ENCODE results near the gene SPHK2.
A peak's percentile ranks its signal among the peaks of the same experiment; 100 is the strongest.
"Not testable (repeated sequence)": the region's sequence is repeated elsewhere in the genome, so short reads cannot be mapped to it uniquely, and the experiment has no call there.

SPHK2 gene

DNA sequence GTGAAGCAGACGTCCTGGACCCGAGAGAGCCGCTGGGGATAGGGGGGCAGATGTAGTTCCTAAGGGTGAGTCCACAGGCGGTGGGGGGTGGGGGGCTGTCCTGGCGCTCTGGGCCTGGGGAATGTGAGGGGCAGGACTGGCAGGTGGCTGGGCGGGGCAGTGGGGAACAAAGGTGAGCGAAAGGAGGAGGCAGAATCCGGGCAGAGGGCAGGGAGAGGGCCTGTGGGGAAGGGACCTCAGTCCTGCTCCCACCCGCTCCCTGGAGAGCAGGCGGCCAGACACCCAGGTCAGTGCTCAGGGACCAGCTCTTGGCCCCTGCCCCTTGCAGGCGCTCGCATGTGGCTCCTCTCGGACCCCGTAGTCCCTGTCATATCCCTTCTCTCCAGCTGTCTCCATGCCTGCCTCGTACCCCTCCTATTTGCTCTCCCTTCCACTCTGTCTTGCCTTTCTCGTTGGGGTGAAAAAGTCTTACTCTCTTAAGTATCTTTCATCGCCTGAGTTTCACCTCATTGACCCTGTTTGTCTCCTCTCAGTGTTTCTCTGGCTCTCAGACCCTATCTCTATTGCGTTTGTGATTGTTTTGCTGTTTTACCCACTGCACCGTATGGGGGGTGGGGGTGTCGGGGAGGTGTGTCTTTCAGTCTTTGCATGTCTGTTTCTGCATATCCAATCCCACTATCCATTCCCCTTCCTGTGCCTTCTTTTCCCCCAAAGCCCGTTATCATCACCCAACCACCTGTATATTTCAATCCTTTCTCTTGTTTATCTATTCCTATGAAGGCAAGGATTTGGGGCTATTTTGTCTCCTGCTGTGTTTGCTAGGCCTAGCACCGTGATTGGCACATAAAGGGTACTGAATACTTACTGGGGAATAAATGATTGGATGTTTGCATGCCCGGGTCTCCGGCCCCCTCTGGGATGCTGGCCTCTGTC is 5.8 kb downstream of the SPHK2 start:
- DNase-seq (ENCODE audit: low read depth): no peak

DNA sequence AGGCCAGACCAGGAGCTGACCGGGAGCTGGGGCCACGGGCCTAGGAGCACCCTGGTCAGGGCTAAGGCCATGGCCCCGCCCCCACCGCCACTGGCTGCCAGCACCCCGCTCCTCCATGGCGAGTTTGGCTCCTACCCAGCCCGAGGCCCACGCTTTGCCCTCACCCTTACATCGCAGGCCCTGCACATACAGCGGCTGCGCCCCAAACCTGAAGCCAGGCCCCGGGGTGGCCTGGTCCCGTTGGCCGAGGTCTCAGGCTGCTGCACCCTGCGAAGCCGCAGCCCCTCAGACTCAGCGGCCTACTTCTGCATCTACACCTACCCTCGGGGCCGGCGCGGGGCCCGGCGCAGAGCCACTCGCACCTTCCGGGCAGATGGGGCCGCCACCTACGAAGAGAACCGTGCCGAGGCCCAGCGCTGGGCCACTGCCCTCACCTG is 6.6 kb downstream of the SPHK2 start:
- no peak for DNase-seq (ENCODE audit: low read depth)

DNA sequence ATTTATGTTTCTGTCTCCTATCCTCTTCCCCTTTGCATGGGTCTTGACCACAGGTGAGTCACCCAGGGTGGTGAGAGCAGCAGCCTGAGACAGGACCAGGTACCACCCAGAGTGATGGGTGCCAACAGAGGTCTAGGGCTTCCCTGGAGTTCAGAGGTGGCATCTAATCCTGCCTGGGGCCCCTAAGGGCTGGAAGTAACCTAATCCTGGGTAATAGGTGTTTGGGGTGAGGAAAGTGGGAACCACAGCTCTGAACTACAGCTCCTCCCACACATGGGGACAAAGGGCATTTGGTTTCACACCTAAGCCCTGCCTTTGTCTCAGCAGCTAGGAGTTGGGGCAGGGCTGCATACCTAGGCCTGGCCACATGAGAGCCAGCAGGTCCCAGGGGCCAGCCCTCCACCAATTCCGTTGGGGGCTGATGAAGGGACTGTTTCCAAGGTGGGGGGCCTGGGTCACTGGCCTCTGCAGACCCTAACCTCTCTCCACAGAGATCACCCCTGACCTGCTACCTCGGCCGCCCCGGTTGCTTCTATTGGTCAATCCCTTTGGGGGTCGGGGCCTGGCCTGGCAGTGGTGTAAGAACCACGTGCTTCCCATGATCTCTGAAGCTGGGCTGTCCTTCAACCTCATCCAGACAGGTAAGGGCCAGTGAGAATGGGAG is 8.0 kb downstream of the SPHK2 start:
- DNase-seq (ENCODE audit: low read depth): no peak

DNA sequence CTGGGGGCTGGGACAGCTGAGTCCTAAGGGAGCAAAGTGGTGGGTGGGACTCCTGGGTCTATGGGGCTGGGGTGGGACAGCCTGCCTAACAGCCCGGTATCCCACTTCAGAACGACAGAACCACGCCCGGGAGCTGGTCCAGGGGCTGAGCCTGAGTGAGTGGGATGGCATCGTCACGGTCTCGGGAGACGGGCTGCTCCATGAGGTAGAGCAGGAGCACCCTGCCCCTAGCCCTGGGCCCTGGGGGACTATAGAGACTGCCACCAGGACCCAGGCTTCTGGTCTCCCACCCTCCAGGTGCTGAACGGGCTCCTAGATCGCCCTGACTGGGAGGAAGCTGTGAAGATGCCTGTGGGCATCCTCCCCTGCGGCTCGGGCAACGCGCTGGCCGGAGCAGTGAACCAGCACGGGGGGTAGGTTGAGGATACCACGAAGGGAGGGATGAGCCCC is 8.6 kb downstream of the SPHK2 start:
- no peak for DNase-seq (ENCODE audit: low read depth)

DNA sequence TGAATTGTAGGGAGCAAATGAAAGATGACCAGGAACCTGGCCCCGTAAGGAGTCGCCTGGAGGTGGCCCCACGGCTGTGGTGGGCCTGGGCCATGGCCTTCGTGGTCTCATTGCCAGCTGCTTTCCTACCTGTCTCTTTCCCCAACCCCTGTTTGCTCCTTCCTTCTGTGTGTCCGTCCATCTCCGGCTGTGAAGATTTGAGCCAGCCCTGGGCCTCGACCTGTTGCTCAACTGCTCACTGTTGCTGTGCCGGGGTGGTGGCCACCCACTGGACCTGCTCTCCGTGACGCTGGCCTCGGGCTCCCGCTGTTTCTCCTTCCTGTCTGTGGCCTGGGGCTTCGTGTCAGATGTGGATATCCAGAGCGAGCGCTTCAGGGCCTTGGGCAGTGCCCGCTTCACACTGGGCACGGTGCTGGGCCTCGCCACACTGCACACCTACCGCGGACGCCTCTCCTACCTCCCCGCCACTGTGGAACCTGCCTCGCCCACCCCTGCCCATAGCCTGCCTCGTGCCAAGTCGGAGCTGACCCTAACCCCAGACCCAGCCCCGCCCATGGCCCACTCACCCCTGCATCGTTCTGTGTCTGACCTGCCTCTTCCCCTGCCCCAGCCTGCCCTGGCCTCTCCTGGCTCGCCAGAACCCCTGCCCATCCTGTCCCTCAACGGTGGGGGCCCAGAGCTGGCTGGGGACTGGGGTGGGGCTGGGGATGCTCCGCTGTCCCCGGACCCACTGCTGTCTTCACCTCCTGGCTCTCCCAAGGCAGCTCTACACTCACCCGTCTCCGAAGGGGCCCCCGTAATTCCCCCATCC is 9.4 kb downstream of the SPHK2 start:
- no peak for DNase-seq (ENCODE audit: low read depth)

DNA sequence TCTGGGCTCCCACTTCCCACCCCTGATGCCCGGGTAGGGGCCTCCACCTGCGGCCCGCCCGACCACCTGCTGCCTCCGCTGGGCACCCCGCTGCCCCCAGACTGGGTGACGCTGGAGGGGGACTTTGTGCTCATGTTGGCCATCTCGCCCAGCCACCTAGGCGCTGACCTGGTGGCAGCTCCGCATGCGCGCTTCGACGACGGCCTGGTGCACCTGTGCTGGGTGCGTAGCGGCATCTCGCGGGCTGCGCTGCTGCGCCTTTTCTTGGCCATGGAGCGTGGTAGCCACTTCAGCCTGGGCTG is 9.9 kb downstream of the SPHK2 start:
- DNase-seq (ENCODE audit: low read depth): no peak

DNA sequence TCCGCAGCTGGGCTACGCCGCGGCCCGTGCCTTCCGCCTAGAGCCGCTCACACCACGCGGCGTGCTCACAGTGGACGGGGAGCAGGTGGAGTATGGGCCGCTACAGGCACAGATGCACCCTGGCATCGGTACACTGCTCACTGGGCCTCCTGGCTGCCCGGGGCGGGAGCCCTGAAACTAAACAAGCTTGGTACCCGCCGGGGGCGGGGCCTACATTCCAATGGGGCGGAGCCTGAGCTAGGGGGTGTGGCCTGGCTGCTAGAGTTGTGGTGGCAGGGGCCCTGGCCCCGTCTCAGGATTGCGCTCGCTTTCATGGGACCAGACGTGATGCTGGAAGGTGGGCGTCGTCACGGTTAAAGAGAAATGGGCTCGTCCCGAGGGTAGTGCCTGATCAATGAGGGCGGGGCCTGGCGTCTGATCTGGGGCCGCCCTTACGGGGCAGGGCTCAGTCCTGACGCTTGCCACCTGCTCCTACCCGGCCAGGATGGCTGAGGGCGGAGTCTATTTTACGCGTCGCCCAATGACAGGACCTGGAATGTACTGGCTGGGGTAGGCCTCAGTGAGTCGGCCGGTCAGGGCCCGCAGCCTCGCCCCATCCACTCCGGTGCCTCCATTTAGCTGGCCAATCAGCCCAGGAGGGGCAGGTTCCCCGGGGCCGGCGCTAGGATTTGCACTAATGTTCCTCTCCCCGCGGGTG is 10.4 kb downstream of the SPHK2 start:
- DNase-seq (ENCODE audit: low read depth): no peak

DNA sequence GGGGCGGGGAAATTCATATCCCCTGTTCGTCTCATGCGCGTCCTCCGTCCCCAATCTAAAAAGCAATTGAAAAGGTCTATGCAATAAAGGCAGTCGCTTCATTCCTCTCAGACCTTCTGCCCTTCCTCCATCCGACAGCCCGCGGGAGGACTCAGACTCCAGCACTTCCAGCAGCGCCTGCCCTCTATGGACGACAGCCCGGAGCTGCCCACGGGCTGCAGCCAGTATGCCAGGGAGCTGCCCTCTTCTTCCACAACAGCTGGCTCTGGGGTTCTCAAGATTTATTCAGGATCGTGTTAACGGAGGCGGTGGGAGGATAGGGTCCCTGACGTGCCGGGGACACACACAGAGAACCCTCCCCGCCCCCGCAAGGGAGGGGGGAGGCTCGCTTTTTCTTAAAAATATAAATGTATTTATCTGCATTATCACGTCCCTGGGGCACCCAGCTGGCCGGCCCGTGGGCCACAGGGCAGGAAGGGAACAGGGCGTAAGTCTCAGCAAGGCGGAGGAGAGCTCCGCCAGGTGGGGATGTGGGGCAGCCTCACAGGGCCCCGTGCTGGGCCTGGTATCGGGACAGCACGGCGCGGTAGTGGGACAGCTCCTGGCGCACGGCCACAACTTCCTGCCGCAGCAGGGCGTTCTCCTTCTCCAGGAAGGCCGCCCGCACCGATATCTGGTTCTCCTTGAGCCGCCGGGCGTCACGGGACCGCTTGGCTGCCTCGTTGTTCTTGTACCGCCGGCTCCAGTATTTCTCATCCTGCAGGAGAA is 11.2 kb downstream of the SPHK2 start:
- peak; percentile 47 for DNase-seq (ENCODE audit: low read depth)

DNA sequence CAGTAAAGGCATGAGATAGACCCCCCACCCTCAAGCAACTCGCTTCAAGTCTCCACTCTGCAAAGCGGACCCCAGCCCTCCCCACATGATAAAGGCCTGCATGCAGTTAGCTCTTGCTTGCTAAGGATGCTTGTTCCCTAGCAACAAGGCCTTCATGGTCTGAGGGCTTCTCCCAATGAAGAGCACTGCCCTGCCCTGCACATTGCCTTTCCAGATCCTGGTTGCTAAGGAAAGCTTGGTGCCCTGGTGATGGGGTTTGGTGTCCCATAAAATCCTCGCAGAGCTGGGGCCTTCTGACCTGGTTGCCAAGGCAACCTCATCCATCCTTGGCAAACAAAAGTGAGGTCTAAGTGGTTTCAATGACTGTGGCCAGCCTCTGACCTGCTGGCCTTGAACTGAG is 11.9 kb downstream of the SPHK2 start:
- no peak for DNase-seq (ENCODE audit: low read depth)

DNA sequence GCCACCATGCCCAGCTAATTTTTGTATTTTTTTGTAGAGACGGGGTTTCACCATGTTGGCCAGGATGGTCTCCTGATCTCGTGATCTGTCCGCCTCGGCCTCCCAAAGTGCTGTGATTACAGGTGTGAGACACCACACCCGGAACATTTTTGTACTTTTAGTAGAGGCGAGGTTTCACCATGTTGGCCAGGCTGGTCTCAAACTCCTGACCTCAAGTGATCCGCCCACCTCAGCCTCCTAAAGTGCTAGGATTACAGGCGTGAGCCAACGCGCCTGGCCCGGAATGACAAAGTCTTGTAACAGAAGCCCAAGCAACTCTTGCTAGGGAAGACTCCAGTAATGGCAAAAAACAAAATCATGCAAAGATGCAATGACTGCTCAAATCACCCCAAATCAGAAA is 13.0 kb downstream of the SPHK2 start:
- DNase-seq (ENCODE audit: low read depth): not testable (repeated sequence)

DNA sequence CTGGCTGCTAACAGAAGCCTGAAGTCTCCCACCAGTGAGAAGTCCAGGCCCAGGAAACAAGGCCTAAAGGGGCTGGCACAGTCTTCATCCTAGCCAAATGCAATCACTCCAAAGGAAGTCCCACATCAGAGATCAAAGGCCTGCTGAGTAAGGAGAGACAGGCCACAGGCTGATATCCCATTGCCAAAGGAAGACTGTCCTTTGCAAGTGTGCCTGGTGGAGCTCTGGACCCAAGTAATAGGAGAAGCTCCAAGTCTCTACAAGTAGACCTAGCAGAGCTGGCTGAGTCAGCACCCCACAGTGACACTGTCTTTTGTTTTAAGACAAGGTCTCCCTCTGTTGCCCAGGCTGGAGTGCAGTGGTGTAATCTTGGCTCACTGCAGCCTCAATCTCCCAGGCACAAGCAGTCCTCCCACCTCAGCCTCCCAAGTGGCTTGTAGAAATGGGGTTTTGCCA is 13.4 kb downstream of the SPHK2 start:
- no peak for DNase-seq (ENCODE audit: low read depth)

DNA sequence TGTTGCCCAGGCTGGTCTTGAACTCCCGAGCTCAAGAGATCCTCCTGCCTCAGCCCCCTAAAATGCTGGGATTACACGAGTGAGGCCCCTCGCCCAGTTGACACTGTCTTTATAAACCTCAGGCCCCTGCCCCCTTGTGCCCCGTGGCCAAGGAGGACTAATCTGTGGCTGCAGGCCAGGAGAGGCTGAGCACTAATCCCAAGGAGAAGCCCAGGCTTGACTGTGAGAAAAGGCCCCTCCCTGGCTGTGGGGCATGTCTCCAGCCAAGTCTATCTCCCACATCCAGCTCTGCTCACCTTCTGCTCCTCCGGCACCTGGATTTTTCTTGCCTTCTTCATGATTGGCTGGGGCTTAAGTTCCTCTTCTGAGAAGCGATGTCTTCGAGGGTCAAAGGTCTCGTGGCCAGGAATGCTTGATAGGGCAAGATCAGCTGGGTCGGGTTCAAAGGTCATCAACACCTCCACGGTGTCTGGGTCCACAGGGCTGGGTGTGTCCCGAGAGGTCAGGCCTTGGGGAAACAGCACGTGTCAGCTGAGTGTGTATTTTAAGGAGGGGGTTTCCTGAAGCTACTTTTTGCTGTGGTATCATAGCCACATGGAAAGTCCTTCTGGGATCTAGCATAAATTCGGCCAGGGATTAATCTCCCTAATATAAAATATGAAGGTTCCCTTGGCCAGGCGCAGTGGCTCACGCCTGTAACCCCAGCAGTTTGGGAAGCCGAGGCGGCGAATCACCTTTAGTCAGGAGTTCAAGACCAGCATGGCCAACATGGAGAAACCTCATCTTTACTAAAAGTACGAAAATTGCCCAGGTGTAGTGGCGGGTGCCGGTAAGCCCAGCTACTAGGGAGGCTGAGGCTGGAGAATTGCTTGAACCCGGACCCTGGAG is 14.1 kb downstream of the SPHK2 start:
- no peak for DNase-seq (ENCODE audit: low read depth)

DNA sequence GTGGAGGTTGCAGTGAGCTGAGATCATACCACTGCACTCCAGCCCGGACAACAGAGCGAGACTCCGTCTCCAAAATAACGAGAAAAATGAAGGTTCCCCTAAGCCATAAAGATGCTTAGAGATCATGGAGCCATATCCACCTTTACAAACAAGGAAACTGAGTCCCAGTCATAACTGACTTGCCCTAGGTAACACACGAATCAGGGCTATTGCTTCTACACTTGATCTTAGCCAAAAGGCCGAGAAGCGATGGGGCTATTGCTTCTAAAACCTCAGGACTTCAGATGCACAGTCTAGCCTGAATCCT is 14.7 kb downstream of the SPHK2 start:
- no peak for DNase-seq (ENCODE audit: low read depth)

DNA sequence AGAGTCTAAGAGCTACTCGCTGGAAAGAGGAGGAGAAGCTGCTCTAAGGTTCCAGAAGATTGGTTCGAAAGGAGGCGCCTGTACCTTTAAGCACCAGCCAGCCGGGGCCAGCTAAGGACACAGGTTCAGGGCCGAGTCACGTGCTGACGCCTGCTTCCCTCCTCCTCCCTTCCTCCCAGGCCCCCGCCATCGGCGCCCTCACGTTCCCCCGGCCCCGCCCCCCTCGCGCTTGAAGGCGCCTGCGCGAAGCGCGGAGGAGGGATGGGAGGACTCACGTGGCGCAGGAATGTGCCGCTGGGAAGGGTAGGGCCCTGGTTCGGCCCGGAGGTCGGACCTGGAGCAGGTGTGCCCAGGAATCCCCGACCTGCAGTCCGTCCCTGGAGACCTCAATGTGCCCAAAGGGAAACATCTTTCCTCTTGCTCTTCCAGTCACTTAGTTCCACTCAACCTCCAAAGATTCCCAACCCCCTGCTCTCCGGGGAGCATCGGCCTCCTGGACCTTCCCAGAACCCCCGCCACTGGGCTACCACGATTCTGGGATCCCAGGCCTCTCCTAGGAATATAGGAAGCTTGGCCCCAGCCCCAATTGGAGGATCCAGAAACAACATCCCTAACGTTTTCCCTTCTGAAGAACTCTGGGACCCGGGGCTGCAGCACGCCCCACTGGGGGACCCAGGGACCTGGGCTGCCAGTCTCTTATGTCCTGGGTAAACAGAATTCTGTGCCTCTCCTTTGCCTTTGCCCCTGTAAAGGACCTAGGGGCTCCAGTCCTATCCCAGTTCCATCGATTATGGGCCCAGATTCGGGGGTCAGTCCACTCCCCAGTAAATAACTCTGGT is 15.3 kb downstream of the SPHK2 start:
- DNase-seq (ENCODE audit: low read depth): peak; percentile 95

DNA sequence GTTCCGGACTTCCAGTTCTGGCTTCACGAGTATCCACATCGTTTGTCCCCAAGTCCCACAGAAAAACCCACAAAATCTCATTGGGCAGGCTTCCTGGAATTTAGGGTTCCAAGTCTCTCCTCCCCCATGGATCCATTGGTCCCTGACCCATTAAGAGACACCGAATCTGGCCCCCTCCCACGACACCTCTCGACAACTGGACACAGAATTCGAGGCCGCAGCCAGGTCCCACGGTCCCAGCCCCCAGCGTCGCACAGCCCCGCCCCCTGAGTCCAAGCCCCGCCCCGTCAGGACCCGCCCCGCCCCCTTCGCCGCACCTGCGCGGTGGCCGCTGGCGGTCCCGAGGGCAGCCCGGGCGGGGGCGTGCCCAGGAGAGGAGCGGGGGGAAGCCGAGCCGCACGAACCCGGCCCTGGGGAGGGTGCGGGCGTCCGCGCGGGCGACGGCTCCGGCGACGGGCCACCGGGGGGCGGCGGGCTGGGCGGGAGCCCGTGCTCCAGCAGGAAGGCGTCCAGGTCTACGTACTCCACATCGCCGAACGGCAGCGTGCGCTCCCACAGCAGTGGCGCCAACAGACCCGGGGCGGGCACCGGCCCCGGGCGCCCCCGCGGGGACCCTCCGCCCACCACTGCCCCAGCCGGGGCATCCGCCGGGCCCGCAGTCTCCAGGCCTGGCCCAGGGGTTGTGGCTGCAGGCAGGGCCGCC is 16.1 kb downstream of the SPHK2 start:
- no peak for DNase-seq (ENCODE audit: low read depth)

DNA sequence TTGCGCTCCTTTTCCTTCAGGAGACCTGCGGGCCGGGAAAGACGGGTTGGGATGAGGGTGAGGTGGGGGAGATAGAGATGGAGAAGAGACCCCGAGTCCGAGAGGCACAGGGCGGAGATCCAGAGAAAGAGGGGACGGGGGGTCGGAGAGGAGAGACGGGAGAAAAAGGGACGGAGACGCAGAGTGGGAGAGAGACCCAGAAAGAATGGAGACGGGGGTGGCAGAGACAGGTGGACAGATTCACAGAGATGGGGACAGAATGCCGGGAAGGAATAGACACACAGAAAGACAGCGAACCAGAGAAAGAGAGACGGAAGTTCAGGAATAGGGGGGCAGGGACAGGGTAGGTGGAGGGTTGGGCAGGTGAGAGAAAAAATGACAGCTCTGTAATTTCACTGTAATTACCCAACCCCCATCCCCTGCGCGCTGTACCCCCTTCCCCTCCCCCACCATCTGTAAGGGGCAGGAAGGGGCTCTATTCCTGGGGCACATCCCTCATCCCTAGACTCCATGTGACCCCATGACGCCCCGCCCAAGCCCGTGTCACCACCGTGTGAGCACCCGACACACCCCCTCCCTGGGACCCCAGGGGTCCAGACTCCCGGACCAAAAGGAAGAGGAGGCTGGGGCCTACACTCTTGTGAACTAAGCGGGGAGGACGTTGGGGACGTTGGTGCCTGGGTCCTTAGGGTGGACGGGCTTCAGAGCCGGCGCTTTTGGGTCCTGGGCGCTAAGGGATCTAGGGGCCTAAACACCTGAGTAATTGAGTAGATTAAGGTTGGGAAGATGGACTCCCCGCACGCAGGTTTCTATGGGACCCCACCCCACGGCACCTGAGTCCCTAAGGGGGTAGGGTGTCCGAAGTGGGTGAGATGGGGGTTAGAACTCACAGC is 16.9 kb downstream of the SPHK2 start:
- no peak for DNase-seq (ENCODE audit: low read depth)

DNA sequence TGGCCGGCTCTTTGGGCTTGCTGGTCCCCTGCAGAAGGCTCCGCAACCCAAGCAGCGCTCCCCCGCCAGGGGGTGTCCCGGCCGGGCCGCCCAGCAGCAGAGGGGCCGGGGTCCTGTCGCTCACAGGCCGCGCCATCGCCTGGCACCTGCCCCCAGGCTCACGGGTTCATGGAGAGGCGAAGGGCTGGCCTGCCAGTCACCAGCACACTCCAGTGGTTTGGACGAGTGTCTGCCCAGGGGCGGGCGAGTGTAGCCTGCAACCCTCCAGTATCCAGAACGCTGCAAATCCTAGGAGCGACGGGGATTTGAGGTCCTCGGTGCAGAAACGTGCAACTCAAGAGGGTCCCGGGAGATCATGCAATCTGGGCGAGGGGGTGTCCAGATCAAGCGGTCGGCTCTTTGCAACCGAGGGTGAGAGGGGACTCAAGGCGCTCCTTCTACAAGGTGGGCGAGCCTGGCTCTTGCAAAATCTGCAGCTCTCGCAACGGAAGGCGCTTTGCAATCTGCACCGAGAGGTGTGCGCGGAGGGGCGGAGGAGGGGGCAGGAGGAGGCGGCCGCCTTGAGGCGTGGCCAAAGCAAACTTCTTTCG is 17.6 kb downstream of the SPHK2 start, which contains the start of gene DBP:
DBP (minus strand) TSS at position 521 of the 590 bp plus-strand sequence; CDS start at position 136, 385 bp downstream.
- no peak for DNase-seq (ENCODE audit: low read depth)
